ENCODE measurements around the gene HDAC6.
A peak's percentile ranks its signal among the peaks of the same experiment; 100 is the strongest.

Gene HDAC6

GRCh38 chrX:48787505-48788443 is 14.1 kb upstream of the HDAC6 start:
- no peak for DNase-seq
- in situ Hi-C loops (cut with HindIII; ENCODE audit: low pct_ligation_motif_present, low pct_unique_long_range_greater_than_20kb, low sequenced_read_pairs) = no loop called here

DNA sequence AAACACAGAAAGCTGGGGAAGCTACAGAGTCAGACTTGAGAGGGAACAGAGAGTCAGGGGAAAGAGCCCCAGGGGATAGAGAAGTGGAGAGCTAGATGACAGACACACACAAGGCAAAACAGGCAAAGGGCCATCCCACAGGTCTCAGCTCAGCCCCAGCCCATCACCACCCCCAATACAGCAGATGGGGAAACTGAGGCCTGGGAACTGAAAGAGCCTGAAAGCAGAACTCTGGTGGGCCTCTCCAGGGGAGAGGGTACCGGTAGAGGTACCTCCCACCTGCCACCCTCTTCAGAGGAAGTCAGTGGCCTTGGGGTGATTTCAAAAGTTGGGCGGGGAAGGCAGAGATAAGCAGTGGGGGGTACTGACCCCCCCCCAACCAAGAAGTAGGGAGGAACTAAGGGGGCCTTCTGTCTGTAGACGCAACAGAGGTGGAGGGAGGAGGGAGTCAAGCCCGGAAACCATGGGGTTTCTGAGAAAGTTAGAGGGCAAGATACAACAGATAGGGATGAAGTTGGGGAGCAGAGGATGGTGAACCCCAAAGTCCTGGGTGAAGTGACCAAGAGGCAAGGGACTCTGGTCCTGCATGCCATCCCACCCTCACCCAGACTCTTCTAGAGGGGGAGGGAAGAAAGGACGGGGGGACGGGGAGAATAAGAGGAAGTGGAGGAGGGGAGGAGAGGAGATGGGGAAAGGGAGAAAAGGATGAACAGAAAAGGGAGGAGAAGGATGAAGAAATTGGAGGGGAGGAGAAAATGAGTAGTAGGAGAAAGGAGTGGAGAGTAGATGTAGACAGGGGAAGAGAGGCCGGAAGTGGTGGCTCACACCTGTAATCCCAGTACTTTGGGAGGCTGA is 12.3 kb upstream of the HDAC6 start:
- in situ Hi-C loops (cut with HindIII; ENCODE audit: low pct_ligation_motif_present, low pct_unique_long_range_greater_than_20kb, low sequenced_read_pairs) = no loop called here
- no peak for DNase-seq

DNA sequence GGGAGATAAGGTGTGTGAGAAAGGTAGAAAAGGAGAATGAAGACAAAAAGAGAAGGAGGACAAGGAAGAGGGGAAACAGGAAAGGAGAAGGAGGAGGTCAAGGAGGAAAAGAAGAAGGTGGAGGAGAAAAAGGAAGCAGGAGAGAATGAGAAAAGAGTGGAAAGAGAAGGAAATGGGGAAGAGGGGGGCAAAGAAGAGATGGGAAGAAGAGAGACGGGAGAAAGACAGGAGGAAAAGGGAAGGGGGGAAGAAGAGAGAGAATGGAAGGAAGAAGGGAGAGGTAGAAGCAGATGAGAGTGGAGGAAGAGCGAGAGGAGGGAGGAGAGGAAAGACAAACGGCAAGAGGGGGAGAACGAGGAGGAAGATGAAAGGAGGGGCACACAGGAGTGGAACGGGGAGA is 11.4 kb upstream of the HDAC6 start:
- DNase-seq = no peak
- in situ Hi-C loops (cut with HindIII; ENCODE audit: low pct_ligation_motif_present, low pct_unique_long_range_greater_than_20kb, low sequenced_read_pairs) = no loop called here

DNA sequence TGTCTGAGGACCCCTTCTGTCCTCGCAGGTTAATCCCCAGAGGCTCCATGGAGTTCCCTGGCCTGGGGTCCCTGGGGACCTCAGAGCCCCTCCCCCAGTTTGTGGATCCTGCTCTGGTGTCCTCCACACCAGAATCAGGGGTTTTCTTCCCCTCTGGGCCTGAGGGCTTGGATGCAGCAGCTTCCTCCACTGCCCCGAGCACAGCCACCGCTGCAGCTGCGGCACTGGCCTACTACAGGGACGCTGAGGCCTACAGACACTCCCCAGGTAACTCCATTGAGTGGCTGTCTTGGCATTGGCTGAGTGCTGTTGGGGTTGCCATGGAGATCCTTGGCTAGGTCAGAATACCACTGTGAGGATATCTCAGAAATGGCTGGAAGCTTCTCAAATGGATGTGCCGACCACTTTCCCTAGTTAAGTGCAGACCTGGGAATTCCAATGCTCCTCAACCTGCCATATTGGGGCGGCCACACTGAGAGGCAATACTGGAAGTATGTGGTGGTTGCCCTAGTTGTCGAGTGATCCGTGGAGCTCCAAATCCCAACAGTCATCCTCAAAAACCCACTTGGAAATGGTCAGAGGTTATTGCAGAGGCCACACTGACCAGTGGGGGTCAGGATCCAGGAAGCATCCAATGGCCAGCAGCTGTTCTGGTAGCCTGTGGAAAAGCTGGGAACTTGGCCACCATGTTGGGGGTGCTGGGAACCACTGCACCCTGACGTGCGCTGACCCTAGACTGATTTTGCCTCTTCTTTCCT is 10.6 kb upstream of the HDAC6 start:
- in situ Hi-C loops (cut with HindIII; ENCODE audit: low pct_ligation_motif_present, low pct_unique_long_range_greater_than_20kb, low sequenced_read_pairs) = no loop called here

GRCh38 chrX:48792219-48792618 is 9.6 kb upstream of the HDAC6 start:
- no peak for DNase-seq
- in situ Hi-C loops (cut with HindIII; ENCODE audit: low pct_ligation_motif_present, low pct_unique_long_range_greater_than_20kb, low sequenced_read_pairs) = no loop called here

More for the DNA sequence above, 10.6 kb upstream of the HDAC6 start:
- no peak for DNase-seq

GRCh38 chrX:48793935-48794334 is 7.9 kb upstream of the HDAC6 start:
- in situ Hi-C loops (cut with HindIII; ENCODE audit: low pct_ligation_motif_present, low pct_unique_long_range_greater_than_20kb, low sequenced_read_pairs) = no loop called here
- DNase-seq = no peak

DNA sequence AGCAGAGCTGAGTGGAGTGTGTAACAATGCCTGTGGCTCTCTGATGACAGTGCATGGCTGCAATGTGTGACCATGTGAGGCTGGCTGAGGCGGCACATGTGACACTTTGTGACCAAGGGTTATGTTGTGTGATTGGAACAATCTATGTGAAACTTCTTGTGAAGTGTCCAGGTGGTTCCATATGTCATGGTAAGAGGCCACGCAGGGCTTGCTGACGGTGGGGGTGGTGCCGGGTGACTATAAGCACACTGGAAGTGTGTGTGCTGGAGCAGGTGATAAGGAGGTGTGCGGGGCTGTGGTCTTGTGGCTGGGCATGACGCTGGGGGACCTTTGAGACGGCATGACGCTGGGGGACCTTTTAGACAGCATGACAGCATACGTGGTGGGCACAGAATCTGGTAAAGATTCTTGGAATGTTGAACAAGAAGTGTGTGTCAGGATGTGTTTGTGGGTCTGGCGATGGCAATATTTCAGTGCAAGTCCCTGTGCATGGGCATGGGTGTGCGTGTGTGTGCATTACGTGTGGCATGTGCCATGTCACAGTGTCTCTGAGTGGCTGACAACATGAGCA is 7.4 kb upstream of the HDAC6 start:
- in situ Hi-C loops (cut with HindIII; ENCODE audit: low pct_ligation_motif_present, low pct_unique_long_range_greater_than_20kb, low sequenced_read_pairs) = no loop called here
- DNase-seq = no peak

DNA sequence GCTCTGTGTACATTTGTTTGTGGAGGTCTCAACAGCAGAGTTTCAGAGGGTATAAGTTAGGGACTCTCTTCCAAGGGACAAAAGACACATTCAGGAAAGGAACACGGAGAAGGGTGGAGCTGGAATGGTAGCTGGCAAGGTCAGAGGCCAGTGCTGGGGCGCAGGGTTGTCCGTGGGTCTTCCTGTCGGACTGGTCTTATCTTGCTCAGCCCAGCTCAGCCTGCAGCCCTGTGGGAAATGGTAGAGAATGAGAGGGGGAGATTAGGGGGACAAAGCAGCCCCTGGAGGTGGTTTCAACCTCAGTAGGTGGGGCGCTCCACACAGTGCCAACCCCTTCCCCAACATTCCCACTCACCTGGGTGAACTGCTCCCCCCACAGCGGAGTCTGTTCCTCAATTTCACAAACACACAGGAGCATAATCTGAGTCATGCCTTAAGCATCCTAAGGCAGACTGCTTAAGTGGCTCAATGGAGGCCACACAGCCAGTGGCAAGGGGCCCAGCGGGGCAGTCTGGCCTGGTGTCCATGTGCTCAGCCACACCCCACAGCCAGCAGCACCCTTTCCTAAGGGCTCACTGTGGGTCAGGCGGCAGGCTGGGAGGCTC is 6.9 kb upstream of the HDAC6 start:
- peak; percentile 44 for DNase-seq
- in situ Hi-C loops (cut with HindIII; ENCODE audit: low pct_ligation_motif_present, low pct_unique_long_range_greater_than_20kb, low sequenced_read_pairs) = no loop called here

DNA sequence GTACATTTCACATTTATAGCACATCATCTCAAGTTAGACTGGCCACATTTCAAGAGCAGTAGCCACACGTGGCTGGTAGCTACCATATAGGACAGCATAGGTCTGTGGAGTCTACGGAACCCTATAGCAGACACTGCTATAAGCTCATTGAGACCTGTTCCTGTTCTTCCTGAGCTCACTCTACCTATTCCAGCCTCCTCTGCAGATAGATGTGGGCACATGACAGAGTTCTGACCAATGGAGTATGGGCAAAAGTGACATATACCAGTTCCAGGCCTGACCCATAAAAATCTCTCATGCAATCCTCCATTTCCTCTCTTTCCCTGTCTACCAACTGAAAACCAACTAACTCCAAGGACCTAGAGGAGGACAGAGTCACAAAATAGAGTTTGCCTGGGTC is 3.5 kb upstream of the HDAC6 start:
- DNase-seq = no peak
- in situ Hi-C loops (cut with HindIII; ENCODE audit: low pct_ligation_motif_present, low pct_unique_long_range_greater_than_20kb, low sequenced_read_pairs) = no loop called here

GRCh38 chrX:48800574-48801279 is 1.1 kb upstream of the HDAC6 start:
- DNase-seq = no peak
- in situ Hi-C loops (cut with HindIII; ENCODE audit: low pct_ligation_motif_present, low pct_unique_long_range_greater_than_20kb, low sequenced_read_pairs) = no loop called here

DNA sequence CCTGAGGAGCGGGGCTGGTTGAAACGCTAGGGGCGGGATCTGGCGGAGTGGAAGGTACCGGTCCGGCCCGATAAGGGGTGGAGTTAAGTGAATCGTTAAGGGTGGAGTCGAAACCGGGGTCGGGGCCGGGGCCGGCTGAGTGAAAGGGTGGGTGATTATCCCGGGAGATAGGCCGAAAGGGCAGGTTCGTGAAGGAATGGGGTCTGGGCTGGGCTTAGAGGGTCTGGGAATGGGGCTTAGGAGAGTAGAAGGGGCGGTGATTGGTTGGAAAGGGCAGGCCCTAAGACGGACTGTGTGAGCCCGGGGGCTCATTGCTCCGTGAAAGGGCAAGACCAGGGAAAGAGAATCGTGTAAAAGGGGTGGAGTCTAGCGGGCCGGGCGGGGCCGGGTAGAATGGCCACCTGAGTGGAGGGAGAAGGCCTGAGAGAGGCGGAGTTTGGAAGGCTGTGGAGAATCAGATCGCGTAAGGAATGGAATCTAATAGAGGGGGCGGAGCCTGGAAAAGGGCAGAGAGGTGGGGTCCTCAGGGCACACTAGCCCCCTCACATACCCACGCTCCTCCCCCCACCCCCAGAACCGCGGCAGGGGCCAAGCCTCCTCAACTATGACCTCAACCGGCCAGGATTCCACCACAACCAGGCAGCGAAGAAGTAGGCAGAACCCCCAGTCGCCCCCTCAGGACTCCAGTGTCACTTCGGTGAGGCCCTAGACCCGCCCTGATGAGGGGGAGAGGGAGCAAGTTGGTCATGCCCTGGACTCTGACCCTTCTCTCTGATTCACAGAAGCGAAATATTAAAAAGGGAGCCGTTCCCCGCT is 430 bp downstream of the HDAC6 start:
- DNase-seq = peak; percentile 80
- in situ Hi-C loops (cut with HindIII; ENCODE audit: low pct_ligation_motif_present, low pct_unique_long_range_greater_than_20kb, low sequenced_read_pairs) = no loop called here

- peak; percentile 10 for DNase-seq
Measured at GRCh38 chrX:48802905-48803200, 986 bp downstream of the HDAC6 start.

GRCh38 chrX:48806081-48806480 is 4.2 kb downstream of the HDAC6 start:
- in situ Hi-C loops (cut with HindIII; ENCODE audit: low pct_ligation_motif_present, low pct_unique_long_range_greater_than_20kb, low sequenced_read_pairs) = no loop called here
- DNase-seq = no peak

More at GRCh38 chrX:48802905-48803200, 986 bp downstream of the HDAC6 start:
- in situ Hi-C loops (cut with HindIII; ENCODE audit: low pct_ligation_motif_present, low pct_unique_long_range_greater_than_20kb, low sequenced_read_pairs) = no loop called here

DNA sequence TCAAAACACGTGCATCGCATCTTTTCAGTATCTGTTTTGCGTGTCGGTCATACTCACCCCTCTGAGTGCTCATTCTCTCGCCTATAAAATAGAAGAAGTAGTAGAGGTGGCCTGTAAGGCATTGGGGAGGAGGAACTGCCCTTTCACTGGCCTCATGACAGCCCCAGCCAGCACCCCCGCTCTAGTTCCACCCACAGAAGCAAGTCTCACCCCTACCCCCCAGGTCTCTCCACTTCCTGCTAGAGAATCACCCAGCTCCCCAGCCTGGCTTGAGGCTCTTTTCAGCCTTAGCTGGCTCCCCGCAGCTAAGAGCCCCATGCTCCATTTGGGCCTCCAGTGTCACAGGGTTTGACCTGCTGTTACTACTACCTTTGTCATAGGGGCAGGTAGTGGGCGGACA is 11.8 kb downstream of the HDAC6 start:
- in situ Hi-C loops (cut with HindIII; ENCODE audit: low pct_ligation_motif_present, low pct_unique_long_range_greater_than_20kb, low sequenced_read_pairs) = no loop called here
- DNase-seq = no peak

GRCh38 chrX:48814722-48815121 is 12.9 kb downstream of the HDAC6 start:
- DNase-seq = no peak
- in situ Hi-C loops (cut with HindIII; ENCODE audit: low pct_ligation_motif_present, low pct_unique_long_range_greater_than_20kb, low sequenced_read_pairs) = no loop called here

GRCh38 chrX:48815266-48815665 is 13.4 kb downstream of the HDAC6 start:
- no peak for DNase-seq
- in situ Hi-C loops (cut with HindIII; ENCODE audit: low pct_ligation_motif_present, low pct_unique_long_range_greater_than_20kb, low sequenced_read_pairs) = no loop called here
